ENCODE results near the gene PLCB1.

DNA sequence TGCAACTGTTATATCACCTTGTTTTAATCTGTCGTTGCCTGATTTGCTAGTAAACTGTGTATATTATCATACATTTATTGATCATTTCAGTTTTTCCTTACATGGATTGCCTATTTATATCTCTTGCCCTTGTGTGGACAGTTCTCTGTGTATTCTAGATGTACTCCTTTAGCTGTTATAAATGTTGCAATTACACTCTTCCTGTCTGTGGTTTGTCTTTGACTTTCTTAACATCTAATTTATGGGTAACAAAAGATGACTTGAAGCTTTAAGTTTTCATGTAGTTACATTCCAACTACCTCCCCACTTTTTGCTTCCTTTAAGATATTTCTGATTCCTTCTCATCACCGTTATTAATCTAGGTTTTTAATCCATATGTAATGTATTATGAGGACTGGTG, 22.6 kb downstream of the PLCB1 start:
- TF ChIP-seq CTCF (IDR thresholded peaks at IDR 0.05; ENCODE audit: poor library complexity), result no peak
- TF ChIP-seq EZH2phosphoT487 (IDR thresholded peaks at IDR 0.05; ENCODE audit: low read depth, severe bottlenecking, unreplicated experiment), result no peak

Measured in hepatocyte (in vitro differentiated cells).